IMR-90 (cell line): Measurements from ENCODE around the gene ABCB9. TPM values are rescaled to one million over a fixed set of nuclear protein-coding genes. Genes with fewer than 3 reads are reported as not detected.

Source experiments
- ATAC-seq: fragments of 200-7000 bp; cut with Tn5 transposase; 2 replicates; pipeline ENCODE4 v1.9.1; 2020; ENCODE audit warnings: low read depth, mild to moderate bottlenecking, moderate library complexity
- BruUV-seq: library from RNA; stranded (reverse); fragments of 400-500 nt; replicated peaks from 2 replicates; lab custom pipeline; 2021; lab: Mats Ljungman, UMichigan
- CTCF ChIA-PET: fragments of 300-600 bp; formaldehyde crosslinking; extraction: SDS; loops from one replicate; lab custom pipeline; 2021; ENCODE audit warnings: antibody characterized with exemption; lab: Yijun Ruan, JAX
- POLR2A ChIA-PET: fragments of 300-600 bp; sonication (Branson Sonifier 250); formaldehyde crosslinking; loops from one replicate; lab custom pipeline; 2022; ENCODE audit warnings: antibody characterized with exemption; ENCODE audit not compliant: unreplicated experiment; lab: Charles Lee
- DNase-seq: peaks from one replicate; pipeline ENCODE4 v3.0.0; 2013
- H2AFZ ChIP-seq: replicated peaks from 2 replicates; pipeline ENCODE3; 2013; ENCODE audit warnings: low read length, mild to moderate bottlenecking; ENCODE audit not compliant: poor library complexity
- H2AK5ac ChIP-seq: 2 replicates; pipeline ENCODE4 v1.6.1; 2013; ENCODE audit warnings: low read depth, low read length, inconsistent platforms
- H2AK9ac ChIP-seq: replicated peaks from 2 replicates; pipeline ENCODE3; 2013; ENCODE audit warnings: mild to moderate bottlenecking, low read depth, low read length, moderate library complexity; ENCODE audit not compliant: poor library complexity
- H2BK120ac ChIP-seq: 2 replicates; pipeline ENCODE4 v1.6.1; 2013; ENCODE audit warnings: low read depth, low read length, inconsistent platforms
- H2BK15ac ChIP-seq: 3 replicates; pipeline ENCODE4 v1.6.1; 2013; ENCODE audit warnings: low read depth, low read length, inconsistent platforms
- H2BK20ac ChIP-seq: 2 replicates; pipeline ENCODE4 v1.6.1; 2013; ENCODE audit warnings: low read depth, mild to moderate bottlenecking, inconsistent platforms, low read length, moderate library complexity
- H2BK5ac ChIP-seq: 2 replicates; pipeline ENCODE4 v1.6.1; 2013; ENCODE audit warnings: mild to moderate bottlenecking, low read depth, low read length, inconsistent platforms; ENCODE audit not compliant: poor library complexity, severe bottlenecking
- H3K14ac ChIP-seq: replicated peaks from 2 replicates; pipeline ENCODE4 v1.6.1; 2013; ENCODE audit warnings: low read depth, low read length, inconsistent platforms
- H3K18ac ChIP-seq: 2 replicates; pipeline ENCODE4 v1.6.1; 2013; ENCODE audit warnings: low read depth, low read length, control low read depth
- H3K23ac ChIP-seq: 2 replicates; pipeline ENCODE4 v1.6.1; 2013; ENCODE audit warnings: low read depth, low read length, inconsistent platforms
- H3K27ac ChIP-seq: 2 replicates; pipeline ENCODE4 v1.5.1; 2013; ENCODE audit warnings: mild to moderate bottlenecking, control low read depth, low read length; ENCODE audit not compliant: insufficient read depth
- H3K27me3 ChIP-seq: 2 replicates; pipeline ENCODE4 v1.6.1; 2013; ENCODE audit warnings: low read length; ENCODE audit not compliant: control insufficient read depth, insufficient read depth
- H3K36me3 ChIP-seq: 2 replicates; pipeline ENCODE4 v1.6.1; 2013; ENCODE audit warnings: low read length, mixed read lengths; ENCODE audit not compliant: control insufficient read depth, insufficient read depth
- H3K4ac ChIP-seq: 2 replicates; pipeline ENCODE4 v1.6.1; 2013; ENCODE audit warnings: low read depth, low read length, inconsistent platforms
- H3K4me1 ChIP-seq: 2 replicates; pipeline ENCODE4 v1.6.1; 2013; ENCODE audit warnings: low read length, mixed read lengths; ENCODE audit not compliant: control insufficient read depth, insufficient read depth
- H3K4me2 ChIP-seq: 2 replicates; pipeline ENCODE4 v1.6.1; 2013; ENCODE audit warnings: low read depth, mild to moderate bottlenecking, control low read depth, low read length, moderate library complexity
- H3K4me3 ChIP-seq: 2 replicates; pipeline ENCODE4 v1.5.1; 2013; ENCODE audit warnings: low read depth, mild to moderate bottlenecking, control low read depth, low read length, moderate library complexity; ENCODE audit not compliant: insufficient read depth
- H3K56ac ChIP-seq: 2 replicates; pipeline ENCODE4 v1.6.1; 2013; ENCODE audit warnings: low read length, inconsistent platforms; ENCODE audit not compliant: insufficient read depth; ENCODE audit errors: extremely low read depth
- H3K79me1 ChIP-seq, 2 experiments: 2 replicates each; pipeline ENCODE4 v1.6.1; 2013; ENCODE audit warnings: low read length in 2 of 2, inconsistent platforms in 1 of 2, low read depth in 1 of 2
- H3K9ac ChIP-seq: 2 replicates; pipeline ENCODE4 v1.6.1; 2013; ENCODE audit warnings: low read depth, low read length, control low read depth
- H3K9me1 ChIP-seq: 2 replicates; pipeline ENCODE4 v1.6.1; 2013; ENCODE audit warnings: low read length, inconsistent platforms; ENCODE audit not compliant: insufficient read depth
- H3K9me3 ChIP-seq: 2 replicates; pipeline ENCODE4 v1.6.1; 2013; ENCODE audit warnings: low read length; ENCODE audit not compliant: control insufficient read depth, insufficient read depth
- H4K20me1 ChIP-seq: 2 replicates; pipeline ENCODE4 v1.6.1; 2013; ENCODE audit warnings: low read length, inconsistent platforms; ENCODE audit not compliant: insufficient read depth
- H4K5ac ChIP-seq: 2 replicates; pipeline ENCODE4 v1.6.1; 2013; ENCODE audit warnings: mild to moderate bottlenecking, low read depth, low read length, control low read depth
- H4K8ac ChIP-seq, 2 experiments: 2 replicates each; pipeline ENCODE4 v1.6.1; 2013; ENCODE audit warnings: low read depth in 2 of 2, low read length in 2 of 2, control low read depth in 1 of 2, inconsistent platforms in 1 of 2
- H4K91ac ChIP-seq: 2 replicates; pipeline ENCODE4 v1.6.1; 2013; ENCODE audit warnings: low read depth, low read length, inconsistent platforms; ENCODE audit not compliant: insufficient read depth
- MAFK ChIP-seq: IDR thresholded peaks from 2 replicates; pipeline ENCODE4 v1.6.1; 2012; ENCODE audit warnings: low read depth, low read length, improper control_type of control experiment
- NFE2L2 ChIP-seq: fragments of 150-350 bp; IDR thresholded peaks from 2 replicates; pipeline ENCODE4 v1.6.1; 2016; ENCODE audit warnings: low read depth, mild to moderate bottlenecking, low read length
- RCOR1 ChIP-seq: IDR thresholded peaks from 2 replicates; pipeline ENCODE4 v1.6.1; 2012; ENCODE audit warnings: mild to moderate bottlenecking, low read length, improper control_type of control experiment; ENCODE audit not compliant: insufficient replicate concordance
- WGBS, 2 experiments: methylation state at CpG; one replicate each; pipeline versions ENCODE4 v1.1.5 to v1.1.7; 2013; ENCODE audit warnings: missing lambda C conversion rate in 2 of 2; ENCODE audit not compliant: insufficient read length in 1 of 2; ENCODE audit errors: extremely low coverage in 2 of 2; 5-methylcytosine and 5-hydroxymethylcytosine counted together
- dilution Hi-C: fragments of 300-500 bp; cut with HindIII; formaldehyde crosslinking; loops from one replicate; pipeline ENCODE4 v1.14.3; 2018; ENCODE audit warnings: low sequenced_read_pairs; ENCODE audit not compliant: unreplicated experiment
- in situ Hi-C: fragments of 300-500 bp; cut with MboI; formaldehyde crosslinking; loops from 3 replicates; pipeline ENCODE4 v1.14.3; 2019; ENCODE audit warnings: low sequenced_read_pairs, inconsistent platforms, mixed read lengths
- intact Hi-C: fragments of 100-400 bp; cut with micrococcal nuclease; formaldehyde crosslinking; loops from 2 replicates; pipeline ENCODE4 v1.10.0; 2022
- polyA plus RNA-seq, 3 experiments: library from polyadenylated mRNA; depleted of rRNA; stranded (reverse); fragments of >200 nt; gene quantifications; 2 replicates each; pipeline ENCODE4 v1.2.3, GENCODE V29; 2012; ENCODE audit warnings: low replicate concordance in 1 of 3
- total RNA-seq: library from RNA; depleted of rRNA; stranded (reverse); fragments of >200 nt; gene quantifications from 2 replicates; pipeline ENCODE4 v1.2.3, GENCODE V29; 2012
- TF ChIP-seq, protein P1 (sequence below): fragments of 150-350 bp; IDR thresholded peaks from 2 replicates; pipeline ENCODE4 v1.6.1; 2017; ENCODE audit warnings: mild to moderate bottlenecking, antibody characterized with exemption, low read length, low read depth

Gene ABCB9
- total and polyA plus RNA-seq, 2 of the 4 experiments (the other 2 are of a cell fraction) = 5.6 to 8.3 TPM

DNA sequence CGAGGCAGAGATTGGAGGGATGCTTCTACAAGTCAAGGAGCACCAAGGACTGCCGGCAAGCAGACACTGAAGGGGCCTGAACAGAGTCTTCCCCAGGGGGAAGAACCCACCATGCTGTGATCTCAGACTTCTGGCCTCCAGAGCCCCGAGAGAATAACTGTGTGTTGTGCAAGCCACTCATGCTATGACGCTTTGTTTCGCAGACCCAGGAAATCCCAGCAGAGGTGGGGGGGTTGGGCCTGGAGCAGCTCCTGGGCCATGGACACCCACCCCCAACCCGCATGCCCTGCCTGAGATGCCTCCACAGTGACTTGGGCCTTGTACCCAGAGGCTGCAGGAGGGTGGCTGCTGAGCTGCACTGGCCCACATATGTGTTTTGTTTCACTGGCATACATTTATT, 45.4 kb upstream of the ABCB9 start:
- dilution Hi-C loops = no loop called here

More for the DNA sequence above, 45.4 kb upstream of the ABCB9 start:
- H2BK15ac ChIP-seq = no peak overlapping the region
- H3K4me2 ChIP-seq = no peak overlapping the region
- no peak overlapping the region for H3K4ac ChIP-seq
- H3K14ac ChIP-seq = no peak overlapping the region
- H4K8ac ChIP-seq = no peak overlapping the region
- ChIA-PET POLR2A (no interaction called here), CTCF (no interaction called here)
- intact Hi-C loops (no loop called here), in situ Hi-C loops (no loop called here)
- no peak overlapping the region for H3K56ac ChIP-seq
- H2BK5ac ChIP-seq = no peak overlapping the region
- H3K27me3 ChIP-seq = no peaks in the 10 kb centered on the region
- H2BK20ac ChIP-seq = no peak overlapping the region
- no peaks in the 10 kb centered on the region for H3K79me1 ChIP-seq
- no TSS peak for BruUV-seq
- H3K4me3 ChIP-seq = no peak overlapping the region
- no peak overlapping the region for H4K5ac ChIP-seq
- WGBS, 2 experiments = no CpG with 5 or more reads among the region's 6 CpGs
- peaks cover 14% of the 10 kb centered on the region for H3K9me1 ChIP-seq
- 0 out of 2 replicates have a peak, but pooled peaks cover 3% of the 10 kb centered on the region for H3K4me1 ChIP-seq
- no peak overlapping the region for H2AFZ ChIP-seq
- no peaks in the 10 kb centered on the region for H4K20me1 ChIP-seq
- H3K27ac ChIP-seq = no peak overlapping the region
- TF ChIP-seq, protein P1, sequence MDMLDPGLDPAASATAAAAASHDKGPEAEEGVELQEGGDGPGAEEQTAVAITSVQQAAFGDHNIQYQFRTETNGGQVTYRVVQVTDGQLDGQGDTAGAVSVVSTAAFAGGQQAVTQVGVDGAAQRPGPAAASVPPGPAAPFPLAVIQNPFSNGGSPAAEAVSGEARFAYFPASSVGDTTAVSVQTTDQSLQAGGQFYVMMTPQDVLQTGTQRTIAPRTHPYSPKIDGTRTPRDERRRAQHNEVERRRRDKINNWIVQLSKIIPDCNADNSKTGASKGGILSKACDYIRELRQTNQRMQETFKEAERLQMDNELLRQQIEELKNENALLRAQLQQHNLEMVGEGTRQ = no peak
- no peak for TF ChIP-seq RCOR1
- TF ChIP-seq MAFK = no peak
- no peak for TF ChIP-seq NFE2L2
- H3K9ac ChIP-seq = no peak overlapping the region
- no peak overlapping the region for H2BK120ac ChIP-seq
- H3K9me3 ChIP-seq = no peaks in the 10 kb centered on the region
- H4K91ac ChIP-seq = no peak overlapping the region
- H3K23ac ChIP-seq = no peak overlapping the region
- no peak overlapping the region for H2AK9ac ChIP-seq
- DNase-seq (no peak), ATAC-seq (no peak)
- no peak overlapping the region for H3K18ac ChIP-seq
- no peak overlapping the region for H2AK5ac ChIP-seq
- H3K36me3 ChIP-seq = peaks cover 20% of the 10 kb centered on the region; the same call in 1 of the 2 replicates
